WTC11 (cell line): Measurements from ENCODE around the gene TPM2. TPM values are rescaled to one million over a fixed set of nuclear protein-coding genes. Genes with fewer than 3 reads are reported as not detected.

ENCODE experiments used
- ATAC-seq: fragments of 200-7000 bp; cut with Tn5 transposase; 2 replicates; pipeline ENCODE4 v1.10.0; 2021; ENCODE audit warnings: mild to moderate bottlenecking, moderate library complexity
- CTCF ChIA-PET: fragments of 300-600 bp; sonication (Branson Sonifier 250); formaldehyde crosslinking; loops from one replicate; lab custom pipeline; 2021; ENCODE audit warnings: antibody characterized with exemption; lab: Charles Lee
- POLR2A ChIA-PET: fragments of 350-600 bp; sonication (Branson Sonifier 250); formaldehyde crosslinking; loops from one replicate; lab custom pipeline; 2021; ENCODE audit warnings: antibody characterized with exemption; lab: Charles Lee
- DNase-seq: peaks from one replicate; pipeline ENCODE4 v3.0.0; 2021; ENCODE audit warnings: low spot score
- H3K27ac Mint-ChIP-seq: 2 replicates; pipeline ENCODE4 v1.8.0; 2021; ENCODE audit warnings: mixed read lengths
- H3K27me3 Mint-ChIP-seq: 2 replicates; pipeline ENCODE4 v1.8.0; 2021; ENCODE audit warnings: low read depth, mild to moderate bottlenecking, moderate library complexity, mixed read lengths
- H3K36me3 Mint-ChIP-seq: 2 replicates; pipeline ENCODE4 v1.8.0; 2021; ENCODE audit warnings: mixed read lengths
- H3K4me1 Mint-ChIP-seq: 2 replicates; pipeline ENCODE4 v1.8.0; 2022; ENCODE audit warnings: mixed read lengths
- H3K4me3 Mint-ChIP-seq: 2 replicates; pipeline ENCODE4 v1.8.0; 2021; ENCODE audit warnings: mild to moderate bottlenecking, moderate library complexity, mixed read lengths
- H3K9me3 Mint-ChIP-seq: 2 replicates; pipeline ENCODE4 v1.8.0; 2021; ENCODE audit warnings: mixed read lengths
- ESRRA ChIP-seq: sonication (generic); formaldehyde crosslinking; IDR thresholded peaks from 2 replicates; pipeline ENCODE4 v1.8.1; 2022; ENCODE audit warnings: mild to moderate bottlenecking, missing genetic modification reagents, borderline replicate concordance
- FOXJ3 ChIP-seq: sonication (generic); formaldehyde crosslinking; IDR thresholded peaks from 2 replicates; pipeline ENCODE4 v1.9.0; 2021; ENCODE audit warnings: missing genetic modification reagents, mild to moderate bottlenecking, borderline replicate concordance
- FOXP1 ChIP-seq: sonication (generic); formaldehyde crosslinking; IDR thresholded peaks from 2 replicates; pipeline ENCODE4 v1.8.0; 2022; ENCODE audit warnings: missing genetic modification reagents, mild to moderate bottlenecking, moderate library complexity, borderline replicate concordance
- MXD4 ChIP-seq: fragments of 250-450 bp; sonication (Bioruptor Pico); IDR thresholded peaks from 2 replicates; pipeline ENCODE4 v1.8.0; 2021; ENCODE audit warnings: mild to moderate bottlenecking, moderate library complexity, borderline replicate concordance
- NFE2L1 ChIP-seq: sonication (generic); formaldehyde crosslinking; IDR thresholded peaks from 2 replicates; pipeline ENCODE4 v1.8.1; 2023; ENCODE audit warnings: missing genetic modification reagents
- RELA ChIP-seq: sonication (generic); formaldehyde crosslinking; IDR thresholded peaks from 2 replicates; pipeline ENCODE4 v1.8.1; 2022; ENCODE audit warnings: missing genetic modification reagents, mild to moderate bottlenecking, borderline replicate concordance
- RORB ChIP-seq: fragments of 250-450 bp; sonication (Bioruptor Pico); IDR thresholded peaks from 2 replicates; pipeline ENCODE4 v1.9.0; 2021; ENCODE audit warnings: mild to moderate bottlenecking
- SMAD3 ChIP-seq: sonication (generic); formaldehyde crosslinking; IDR thresholded peaks from 2 replicates; pipeline ENCODE4 v1.8.0; 2022; ENCODE audit warnings: missing genetic modification reagents, mild to moderate bottlenecking, borderline replicate concordance
- TEAD1 ChIP-seq: sonication (generic); formaldehyde crosslinking; IDR thresholded peaks from 2 replicates; pipeline ENCODE4 v1.8.0; 2022; ENCODE audit warnings: mild to moderate bottlenecking, missing genetic modification reagents
- ZBTB21 ChIP-seq: sonication (generic); formaldehyde crosslinking; IDR thresholded peaks from 2 replicates; pipeline ENCODE4 v1.8.1; 2023; ENCODE audit warnings: mild to moderate bottlenecking, missing genetic modification reagents, borderline replicate concordance
- ZNF121 ChIP-seq: sonication (generic); formaldehyde crosslinking; IDR thresholded peaks from 2 replicates; pipeline ENCODE4 v1.8.0; 2023; ENCODE audit warnings: missing genetic modification reagents
- ZNF219 ChIP-seq: sonication (generic); formaldehyde crosslinking; IDR thresholded peaks from 2 replicates; pipeline ENCODE4 v1.8.0; 2023; ENCODE audit warnings: missing genetic modification reagents, mild to moderate bottlenecking, borderline replicate concordance
- ZNF232 ChIP-seq: sonication (generic); formaldehyde crosslinking; IDR thresholded peaks from 2 replicates; pipeline ENCODE4 v1.8.0; 2022; ENCODE audit warnings: mild to moderate bottlenecking, missing genetic modification reagents
- ZNF317 ChIP-seq: sonication (generic); formaldehyde crosslinking; IDR thresholded peaks from 2 replicates; pipeline ENCODE4 v1.8.1; 2023; ENCODE audit warnings: low read depth, mild to moderate bottlenecking, moderate library complexity, missing genetic modification reagents, borderline replicate concordance
- total RNA-seq: library from RNA; stranded (reverse); gene quantifications from 3 replicates; pipeline ENCODE4 v1.2.3, GENCODE V29; 2021
- TF ChIP-seq, protein P1 (sequence below): sonication (generic); formaldehyde crosslinking; IDR thresholded peaks from 2 replicates; pipeline ENCODE4 v1.8.0; 2022; ENCODE audit warnings: missing genetic modification reagents
- TF ChIP-seq, protein P2 (sequence below): sonication (generic); formaldehyde crosslinking; IDR thresholded peaks from 2 replicates; pipeline ENCODE4 v1.8.1; 2022; ENCODE audit warnings: mild to moderate bottlenecking, moderate library complexity, missing genetic modification reagents
- TF ChIP-seq, protein P3 (sequence below): fragments of 250-450 bp; sonication (Bioruptor Pico); IDR thresholded peaks from 2 replicates; pipeline ENCODE4 v1.9.0; 2021; ENCODE audit warnings: mild to moderate bottlenecking
- TF ChIP-seq, protein P4 (sequence below): sonication (generic); formaldehyde crosslinking; IDR thresholded peaks from 2 replicates; pipeline ENCODE4 v1.8.0; 2022; ENCODE audit warnings: mild to moderate bottlenecking, missing genetic modification reagents
- TF ChIP-seq, protein P5 (sequence below): sonication (generic); formaldehyde crosslinking; IDR thresholded peaks from 2 replicates; pipeline ENCODE4 v1.8.1; 2023; ENCODE audit warnings: mild to moderate bottlenecking, missing genetic modification reagents
- TF ChIP-seq, protein P6 (sequence below): sonication (generic); formaldehyde crosslinking; IDR thresholded peaks from 2 replicates; pipeline ENCODE4 v1.8.0; 2022; ENCODE audit warnings: mild to moderate bottlenecking, missing genetic modification reagents
- TF ChIP-seq, protein P7 (sequence below): sonication (generic); formaldehyde crosslinking; IDR thresholded peaks from 2 replicates; pipeline ENCODE4 v1.8.1; 2023; ENCODE audit warnings: mild to moderate bottlenecking, moderate library complexity, missing genetic modification reagents

Gene TPM2
- total RNA-seq, 1 experiment from 2014 or later, result 146 TPM

DNA sequence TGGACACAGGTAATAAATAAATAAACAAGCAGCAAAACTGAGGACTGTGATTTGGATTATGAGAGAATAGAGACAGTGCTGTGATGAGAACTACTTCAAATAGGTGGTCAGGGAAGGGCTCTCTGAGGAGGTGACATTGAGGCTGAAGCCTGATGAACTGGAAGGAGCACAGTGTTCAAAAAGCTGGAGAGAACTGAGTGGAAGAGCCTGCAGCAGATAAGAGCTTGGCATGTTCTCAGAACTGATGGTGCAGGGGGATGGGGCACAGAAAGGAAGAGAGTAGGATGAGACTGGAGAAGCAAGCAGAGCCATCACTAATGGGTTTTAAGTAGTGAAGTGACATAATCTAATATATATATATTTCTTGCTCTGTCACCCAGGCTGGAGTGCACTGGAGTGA, 11.2 kb upstream of the TPM2 start:
- peaks cover 43% of the 10 kb centered on the region for H3K36me3 Mint-ChIP-seq
- H3K27ac Mint-ChIP-seq, result no peak overlapping the region
- no peak for TF ChIP-seq FOXP1 (CRISPR knock-in tag)
- no peak for TF ChIP-seq ZBTB21
- TF ChIP-seq, protein P1, sequence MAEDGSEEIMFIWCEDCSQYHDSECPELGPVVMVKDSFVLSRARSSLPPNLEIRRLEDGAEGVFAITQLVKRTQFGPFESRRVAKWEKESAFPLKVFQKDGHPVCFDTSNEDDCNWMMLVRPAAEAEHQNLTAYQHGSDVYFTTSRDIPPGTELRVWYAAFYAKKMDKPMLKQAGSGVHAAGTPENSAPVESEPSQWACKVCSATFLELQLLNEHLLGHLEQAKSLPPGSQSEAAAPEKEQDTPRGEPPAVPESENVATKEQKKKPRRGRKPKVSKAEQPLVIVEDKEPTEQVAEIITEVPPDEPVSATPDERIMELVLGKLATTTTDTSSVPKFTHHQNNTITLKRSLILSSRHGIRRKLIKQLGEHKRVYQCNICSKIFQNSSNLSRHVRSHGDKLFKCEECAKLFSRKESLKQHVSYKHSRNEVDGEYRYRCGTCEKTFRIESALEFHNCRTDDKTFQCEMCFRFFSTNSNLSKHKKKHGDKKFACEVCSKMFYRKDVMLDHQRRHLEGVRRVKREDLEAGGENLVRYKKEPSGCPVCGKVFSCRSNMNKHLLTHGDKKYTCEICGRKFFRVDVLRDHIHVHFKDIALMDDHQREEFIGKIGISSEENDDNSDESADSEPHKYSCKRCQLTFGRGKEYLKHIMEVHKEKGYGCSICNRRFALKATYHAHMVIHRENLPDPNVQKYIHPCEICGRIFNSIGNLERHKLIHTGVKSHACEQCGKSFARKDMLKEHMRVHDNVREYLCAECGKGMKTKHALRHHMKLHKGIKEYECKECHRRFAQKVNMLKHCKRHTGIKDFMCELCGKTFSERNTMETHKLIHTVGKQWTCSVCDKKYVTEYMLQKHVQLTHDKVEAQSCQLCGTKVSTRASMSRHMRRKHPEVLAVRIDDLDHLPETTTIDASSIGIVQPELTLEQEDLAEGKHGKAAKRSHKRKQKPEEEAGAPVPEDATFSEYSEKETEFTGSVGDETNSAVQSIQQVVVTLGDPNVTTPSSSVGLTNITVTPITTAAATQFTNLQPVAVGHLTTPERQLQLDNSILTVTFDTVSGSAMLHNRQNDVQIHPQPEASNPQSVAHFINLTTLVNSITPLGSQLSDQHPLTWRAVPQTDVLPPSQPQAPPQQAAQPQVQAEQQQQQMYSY (CRISPR knock-in tag), result no peak
- TF ChIP-seq FOXJ3, result no peak
- TF ChIP-seq, protein P2, sequence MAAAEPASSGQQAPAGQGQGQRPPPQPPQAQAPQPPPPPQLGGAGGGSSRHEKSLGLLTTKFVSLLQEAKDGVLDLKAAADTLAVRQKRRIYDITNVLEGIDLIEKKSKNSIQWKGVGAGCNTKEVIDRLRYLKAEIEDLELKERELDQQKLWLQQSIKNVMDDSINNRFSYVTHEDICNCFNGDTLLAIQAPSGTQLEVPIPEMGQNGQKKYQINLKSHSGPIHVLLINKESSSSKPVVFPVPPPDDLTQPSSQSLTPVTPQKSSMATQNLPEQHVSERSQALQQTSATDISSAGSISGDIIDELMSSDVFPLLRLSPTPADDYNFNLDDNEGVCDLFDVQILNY (CRISPR knock-in tag), result no peak
- TF ChIP-seq, protein P3, sequence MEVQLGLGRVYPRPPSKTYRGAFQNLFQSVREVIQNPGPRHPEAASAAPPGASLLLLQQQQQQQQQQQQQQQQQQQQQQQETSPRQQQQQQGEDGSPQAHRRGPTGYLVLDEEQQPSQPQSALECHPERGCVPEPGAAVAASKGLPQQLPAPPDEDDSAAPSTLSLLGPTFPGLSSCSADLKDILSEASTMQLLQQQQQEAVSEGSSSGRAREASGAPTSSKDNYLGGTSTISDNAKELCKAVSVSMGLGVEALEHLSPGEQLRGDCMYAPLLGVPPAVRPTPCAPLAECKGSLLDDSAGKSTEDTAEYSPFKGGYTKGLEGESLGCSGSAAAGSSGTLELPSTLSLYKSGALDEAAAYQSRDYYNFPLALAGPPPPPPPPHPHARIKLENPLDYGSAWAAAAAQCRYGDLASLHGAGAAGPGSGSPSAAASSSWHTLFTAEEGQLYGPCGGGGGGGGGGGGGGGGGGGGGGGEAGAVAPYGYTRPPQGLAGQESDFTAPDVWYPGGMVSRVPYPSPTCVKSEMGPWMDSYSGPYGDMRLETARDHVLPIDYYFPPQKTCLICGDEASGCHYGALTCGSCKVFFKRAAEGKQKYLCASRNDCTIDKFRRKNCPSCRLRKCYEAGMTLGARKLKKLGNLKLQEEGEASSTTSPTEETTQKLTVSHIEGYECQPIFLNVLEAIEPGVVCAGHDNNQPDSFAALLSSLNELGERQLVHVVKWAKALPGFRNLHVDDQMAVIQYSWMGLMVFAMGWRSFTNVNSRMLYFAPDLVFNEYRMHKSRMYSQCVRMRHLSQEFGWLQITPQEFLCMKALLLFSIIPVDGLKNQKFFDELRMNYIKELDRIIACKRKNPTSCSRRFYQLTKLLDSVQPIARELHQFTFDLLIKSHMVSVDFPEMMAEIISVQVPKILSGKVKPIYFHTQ (CRISPR knock-in tag), result no peak
- TF ChIP-seq RORB (CRISPR knock-in tag), result no peak
- no peak for TF ChIP-seq ZNF121 (CRISPR knock-in tag)
- TF ChIP-seq, protein P4, sequence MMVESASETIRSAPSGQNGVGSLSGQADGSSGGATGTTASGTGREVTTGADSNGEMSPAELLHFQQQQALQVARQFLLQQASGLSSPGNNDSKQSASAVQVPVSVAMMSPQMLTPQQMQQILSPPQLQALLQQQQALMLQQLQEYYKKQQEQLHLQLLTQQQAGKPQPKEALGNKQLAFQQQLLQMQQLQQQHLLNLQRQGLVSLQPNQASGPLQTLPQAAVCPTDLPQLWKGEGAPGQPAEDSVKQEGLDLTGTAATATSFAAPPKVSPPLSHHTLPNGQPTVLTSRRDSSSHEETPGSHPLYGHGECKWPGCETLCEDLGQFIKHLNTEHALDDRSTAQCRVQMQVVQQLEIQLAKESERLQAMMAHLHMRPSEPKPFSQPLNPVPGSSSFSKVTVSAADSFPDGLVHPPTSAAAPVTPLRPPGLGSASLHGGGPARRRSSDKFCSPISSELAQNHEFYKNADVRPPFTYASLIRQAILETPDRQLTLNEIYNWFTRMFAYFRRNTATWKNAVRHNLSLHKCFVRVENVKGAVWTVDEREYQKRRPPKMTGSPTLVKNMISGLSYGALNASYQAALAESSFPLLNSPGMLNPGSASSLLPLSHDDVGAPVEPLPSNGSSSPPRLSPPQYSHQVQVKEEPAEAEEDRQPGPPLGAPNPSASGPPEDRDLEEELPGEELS (CRISPR knock-in tag), result no peak
- no peak for TF ChIP-seq SMAD3
- TF ChIP-seq, protein P5, sequence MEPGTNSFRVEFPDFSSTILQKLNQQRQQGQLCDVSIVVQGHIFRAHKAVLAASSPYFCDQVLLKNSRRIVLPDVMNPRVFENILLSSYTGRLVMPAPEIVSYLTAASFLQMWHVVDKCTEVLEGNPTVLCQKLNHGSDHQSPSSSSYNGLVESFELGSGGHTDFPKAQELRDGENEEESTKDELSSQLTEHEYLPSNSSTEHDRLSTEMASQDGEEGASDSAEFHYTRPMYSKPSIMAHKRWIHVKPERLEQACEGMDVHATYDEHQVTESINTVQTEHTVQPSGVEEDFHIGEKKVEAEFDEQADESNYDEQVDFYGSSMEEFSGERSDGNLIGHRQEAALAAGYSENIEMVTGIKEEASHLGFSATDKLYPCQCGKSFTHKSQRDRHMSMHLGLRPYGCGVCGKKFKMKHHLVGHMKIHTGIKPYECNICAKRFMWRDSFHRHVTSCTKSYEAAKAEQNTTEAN, result no peak
- no peak for TF ChIP-seq ZNF219
- no peak for TF ChIP-seq NFE2L1 (CRISPR knock-in tag)
- TF ChIP-seq RELA (CRISPR knock-in tag), result no peak
- no peak for TF ChIP-seq MXD4 (CRISPR knock-in tag)
- TF ChIP-seq, all 79 proteins: peak for 0
- CTCF ChIA-PET, result interaction anchor here (0.6 kb wide), 1 partner anchor 9 kb away, joined by 3 read pairs; no protein-coding TSS in a partner anchor
- no peak for ATAC-seq
- Mint-ChIP-seq H3K9me3 (no peaks in the 10 kb centered on the region), H3K4me3 (no peak overlapping the region), H3K27me3 (no peaks in the 10 kb centered on the region), H3K4me1 (no peaks in the 10 kb centered on the region)
- POLR2A ChIA-PET, result no interaction called here
- DNase-seq, result no peak

DNA sequence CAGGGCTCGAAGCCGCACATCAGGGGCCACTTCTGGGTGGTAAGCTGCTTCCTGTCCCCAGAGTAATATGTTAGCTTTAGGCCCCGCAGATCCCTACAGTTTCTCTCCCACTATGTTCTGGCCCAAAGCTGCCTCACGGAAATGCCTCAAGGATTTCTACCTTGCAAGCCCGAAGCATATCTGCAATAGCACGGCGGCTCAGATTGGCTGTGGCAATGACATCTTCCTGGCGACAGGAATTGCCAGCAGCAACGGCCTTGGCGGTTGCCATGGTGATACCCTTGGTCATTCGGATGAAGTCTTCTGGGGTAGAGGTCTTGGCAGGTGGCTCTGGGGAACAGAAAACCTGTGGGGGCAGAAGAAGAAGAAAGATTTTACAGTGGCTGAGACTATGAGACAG, 10.3 kb upstream of the TPM2 start:
- CTCF ChIA-PET, result interaction anchor here (0.6 kb wide), 1 partner anchor 8 kb away, joined by 3 read pairs; no protein-coding TSS in a partner anchor
- H3K36me3 Mint-ChIP-seq, result peaks cover 37% of the 10 kb centered on the region
- POLR2A ChIA-PET, result no interaction called here
- DNase-seq, result no peak
- H3K4me1 Mint-ChIP-seq, result no peaks in the 10 kb centered on the region
- H3K4me3 Mint-ChIP-seq, result no peak overlapping the region
- H3K27ac Mint-ChIP-seq, result no peak overlapping the region
- ATAC-seq, result no peak
- H3K9me3 Mint-ChIP-seq, result no peaks in the 10 kb centered on the region
- no peaks in the 10 kb centered on the region for H3K27me3 Mint-ChIP-seq
- TF ChIP-seq ZNF232 (CRISPR knock-in tag), result no peak
- TF ChIP-seq, protein P6, sequence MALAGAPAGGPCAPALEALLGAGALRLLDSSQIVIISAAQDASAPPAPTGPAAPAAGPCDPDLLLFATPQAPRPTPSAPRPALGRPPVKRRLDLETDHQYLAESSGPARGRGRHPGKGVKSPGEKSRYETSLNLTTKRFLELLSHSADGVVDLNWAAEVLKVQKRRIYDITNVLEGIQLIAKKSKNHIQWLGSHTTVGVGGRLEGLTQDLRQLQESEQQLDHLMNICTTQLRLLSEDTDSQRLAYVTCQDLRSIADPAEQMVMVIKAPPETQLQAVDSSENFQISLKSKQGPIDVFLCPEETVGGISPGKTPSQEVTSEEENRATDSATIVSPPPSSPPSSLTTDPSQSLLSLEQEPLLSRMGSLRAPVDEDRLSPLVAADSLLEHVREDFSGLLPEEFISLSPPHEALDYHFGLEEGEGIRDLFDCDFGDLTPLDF (CRISPR knock-in tag), result no peak
- TF ChIP-seq ZNF317 (CRISPR knock-in tag), result no peak
- no peak for TF ChIP-seq TEAD1 (CRISPR knock-in tag)
- TF ChIP-seq, protein P7, sequence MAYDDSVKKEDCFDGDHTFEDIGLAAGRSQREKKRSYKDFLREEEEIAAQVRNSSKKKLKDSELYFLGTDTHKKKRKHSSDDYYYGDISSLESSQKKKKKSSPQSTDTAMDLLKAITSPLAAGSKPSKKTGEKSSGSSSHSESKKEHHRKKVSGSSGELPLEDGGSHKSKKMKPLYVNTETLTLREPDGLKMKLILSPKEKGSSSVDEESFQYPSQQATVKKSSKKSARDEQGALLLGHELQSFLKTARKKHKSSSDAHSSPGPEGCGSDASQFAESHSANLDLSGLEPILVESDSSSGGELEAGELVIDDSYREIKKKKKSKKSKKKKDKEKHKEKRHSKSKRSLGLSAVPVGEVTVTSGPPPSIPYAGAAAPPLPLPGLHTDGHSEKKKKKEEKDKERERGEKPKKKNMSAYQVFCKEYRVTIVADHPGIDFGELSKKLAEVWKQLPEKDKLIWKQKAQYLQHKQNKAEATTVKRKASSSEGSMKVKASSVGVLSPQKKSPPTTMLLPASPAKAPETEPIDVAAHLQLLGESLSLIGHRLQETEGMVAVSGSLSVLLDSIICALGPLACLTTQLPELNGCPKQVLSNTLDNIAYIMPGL (CRISPR knock-in tag), result no peak
- no peak for TF ChIP-seq ESRRA (CRISPR knock-in tag)
